ENCODE data around the gene CBFA2T2. TPM values are rescaled to one million over a fixed set of nuclear protein-coding genes. Genes with fewer than 3 reads are reported as not detected.
"Not testable (repeated sequence)": the region's sequence is repeated elsewhere in the genome, so short reads cannot be mapped to it uniquely, and the experiment has no call there.

The CBFA2T2 gene
- total and polyA plus RNA-seq, 2 donors from 2014 or later: 5.5 to 17.3 TPM

GRCh38 chr20:33583143-33583542 lies 93.2 kb downstream of the CBFA2T2 start:
- DNase-seq (no peak), FAIRE-seq (peak; percentile 35)
- no peak overlapping the region for H3K27ac ChIP-seq (ENCODE audit: low read depth in 2 of 2, low read length in 2 of 2)
- no peaks in the 10 kb centered on the region for H3K9me3 ChIP-seq (ENCODE audit: control insufficient read depth in 2 of 3, insufficient read depth in 1 of 3, low read length in 3 of 3)
- intact Hi-C loops (cut with DNase I): no loop called here
- H3K4me3 ChIP-seq (ENCODE audit: low read length in 3 of 3): no peak overlapping the region
- H3K36me3 ChIP-seq (ENCODE audit: control insufficient read depth in 2 of 3, insufficient read depth in 3 of 3, low read length in 3 of 3): no peaks in the 10 kb centered on the region
- no peak for TF ChIP-seq CTCF (IDR thresholded peaks at IDR 0.05; ENCODE audit: borderline replicate concordance, extremely low read depth, insufficient read depth)
- no peak overlapping the region for H3K9ac ChIP-seq (ENCODE audit: low read length in 3 of 3)
- H3K27me3 ChIP-seq (ENCODE audit: control insufficient read depth, insufficient read depth, low read length): no peaks in the 10 kb centered on the region
- H3K4me1 ChIP-seq (ENCODE audit: control insufficient read depth in 2 of 3, insufficient read depth in 2 of 3, low read depth in 1 of 3, low read length in 3 of 3): no peaks in the 10 kb centered on the region

- H3K27me3 ChIP-seq (ENCODE audit: control insufficient read depth, insufficient read depth, low read length): no peaks in the 10 kb centered on the region
- intact Hi-C loops (cut with DNase I): no loop called here
- no peak overlapping the region for H3K9ac ChIP-seq (ENCODE audit: low read length in 3 of 3)
- H3K4me1 ChIP-seq (ENCODE audit: control insufficient read depth in 2 of 3, insufficient read depth in 2 of 3, low read depth in 1 of 3, low read length in 3 of 3): peaks cover 0 to under 1% (median 0%) of the 10 kb centered on the region in 3 donors
- no peaks in the 10 kb centered on the region for H3K36me3 ChIP-seq (ENCODE audit: control insufficient read depth in 2 of 3, insufficient read depth in 3 of 3, low read length in 3 of 3)
- H3K4me3 ChIP-seq (ENCODE audit: low read length in 3 of 3): no peak overlapping the region
- no peak for TF ChIP-seq CTCF (IDR thresholded peaks at IDR 0.05; ENCODE audit: borderline replicate concordance, extremely low read depth, insufficient read depth)
- no peak for DNase-seq
- no peaks in the 10 kb centered on the region for H3K9me3 ChIP-seq (ENCODE audit: control insufficient read depth in 2 of 3, insufficient read depth in 1 of 3, low read length in 3 of 3)
- FAIRE-seq: no peak
- no peak overlapping the region for H3K27ac ChIP-seq (ENCODE audit: low read depth in 2 of 2, low read length in 2 of 2)
Measured at GRCh38 chr20:33584976-33585375, 95.1 kb downstream of the CBFA2T2 start.

- no peak for FAIRE-seq
- no peaks in the 10 kb centered on the region for H3K27me3 ChIP-seq (ENCODE audit: control insufficient read depth, insufficient read depth, low read length)
- peaks cover 0 to 3% (median 0%) of the 10 kb centered on the region in 3 donors for H3K4me1 ChIP-seq (ENCODE audit: control insufficient read depth in 2 of 3, insufficient read depth in 2 of 3, low read depth in 1 of 3, low read length in 3 of 3)
- no peak for DNase-seq
- no peaks in the 10 kb centered on the region for H3K36me3 ChIP-seq (ENCODE audit: control insufficient read depth in 2 of 3, insufficient read depth in 3 of 3, low read length in 3 of 3)
- no peak overlapping the region for H3K4me3 ChIP-seq (ENCODE audit: low read length in 3 of 3)
- no peaks in the 10 kb centered on the region for H3K9me3 ChIP-seq (ENCODE audit: control insufficient read depth in 2 of 3, insufficient read depth in 1 of 3, low read length in 3 of 3)
- no peak overlapping the region for H3K27ac ChIP-seq (ENCODE audit: low read depth in 2 of 2, low read length in 2 of 2)
- no peak for TF ChIP-seq CTCF (IDR thresholded peaks at IDR 0.05; ENCODE audit: borderline replicate concordance, extremely low read depth, insufficient read depth)
- no peak overlapping the region for H3K9ac ChIP-seq (ENCODE audit: low read length in 3 of 3)
- intact Hi-C loops (cut with DNase I): no loop called here
Measured at GRCh38 chr20:33585413-33585812, 95.5 kb downstream of the CBFA2T2 start.

GRCh38 chr20:33589059-33589458 lies 99.2 kb downstream of the CBFA2T2 start:
- DNase-seq: no peak
- no peak for FAIRE-seq
- no peak for TF ChIP-seq CTCF (IDR thresholded peaks at IDR 0.05; ENCODE audit: borderline replicate concordance, extremely low read depth, insufficient read depth)
- Histone ChIP-seq H3K27me3 (ENCODE audit: control insufficient read depth, insufficient read depth, low read length) (no peaks in the 10 kb centered on the region), H3K9me3 (ENCODE audit: control insufficient read depth in 2 of 3, insufficient read depth in 1 of 3, low read length in 3 of 3) (no peaks in the 10 kb centered on the region), H3K4me1 (ENCODE audit: control insufficient read depth in 2 of 3, insufficient read depth in 2 of 3, low read depth in 1 of 3, low read length in 3 of 3) (peaks cover 0 to 3% (median 0%) of the 10 kb centered on the region in 3 donors), H3K36me3 (ENCODE audit: control insufficient read depth in 2 of 3, insufficient read depth in 3 of 3, low read length in 3 of 3) (no peaks in the 10 kb centered on the region), H3K9ac (ENCODE audit: low read length in 3 of 3) (no peak overlapping the region), H3K27ac (ENCODE audit: low read depth in 2 of 2, low read length in 2 of 2) (no peak overlapping the region), H3K4me3 (ENCODE audit: low read length in 3 of 3) (no peak overlapping the region)
- intact Hi-C loops (cut with DNase I): no loop called here

GRCh38 chr20:33591901-33592300 lies 102.0 kb downstream of the CBFA2T2 start:
- DNase-seq; H3K27me3 ChIP-seq (ENCODE audit: control insufficient read depth, insufficient read depth, low read length); intact Hi-C loops (cut with DNase I); H3K27ac ChIP-seq (ENCODE audit: low read depth in 2 of 2, low read length in 2 of 2); FAIRE-seq; H3K4me1 ChIP-seq (ENCODE audit: control insufficient read depth in 2 of 3, insufficient read depth in 2 of 3, low read depth in 1 of 3, low read length in 3 of 3); H3K4me3 ChIP-seq (ENCODE audit: low read length in 3 of 3); H3K9ac ChIP-seq (ENCODE audit: low read length in 3 of 3); H3K36me3 ChIP-seq (ENCODE audit: control insufficient read depth in 2 of 3, insufficient read depth in 3 of 3, low read length in 3 of 3); H3K9me3 ChIP-seq (ENCODE audit: control insufficient read depth in 2 of 3, insufficient read depth in 1 of 3, low read length in 3 of 3): not testable (repeated sequence)

Measured in kidney (tissue), 14 donors.